DMS 273 treated with DMSO at 0.1 percent for 48 hours (cell line): Measurements from ENCODE around the gene TMEM179.

Experiments
- DNase-seq: peaks from one replicate; lab custom pipeline; 2025; lab: John Stamatoyannopoulos, UW

The TMEM179 gene

GRCh38 chr14:104569435-104569834 is 35.1 kb downstream of the TMEM179 start:
- no peak for DNase-seq

GRCh38 chr14:104568620-104569019 is 36.0 kb downstream of the TMEM179 start:
- no peak for DNase-seq

- DNase-seq = no peak
Observed at GRCh38 chr14:104567957-104568225, 36.7 kb downstream of the TMEM179 start.

GRCh38 chr14:104567141-104567956 is 37.2 kb downstream of the TMEM179 start:
- peak; percentile 9 for DNase-seq

- no peak for DNase-seq
Observed at GRCh38 chr14:104564744-104565679, 39.6 kb downstream of the TMEM179 start.

GRCh38 chr14:104563742-104564615 is 40.6 kb downstream of the TMEM179 start:
- peak; percentile 59 for DNase-seq

- peak; percentile 59 for DNase-seq
Observed at GRCh38 chr14:104563191-104563741, 41.3 kb downstream of the TMEM179 start.

GRCh38 chr14:104562606-104563005 is 42.0 kb downstream of the TMEM179 start:
- no peak for DNase-seq

GRCh38 chr14:104561632-104562495 is 42.7 kb downstream of the TMEM179 start:
- no peak for DNase-seq

- no peak for DNase-seq
Observed at GRCh38 chr14:104561124-104561557, 43.4 kb downstream of the TMEM179 start.

GRCh38 chr14:104560586-104560945 is 44.0 kb downstream of the TMEM179 start:
- no peak for DNase-seq

- no peak for DNase-seq
Observed at GRCh38 chr14:104559804-104560585, 44.6 kb downstream of the TMEM179 start.

GRCh38 chr14:104559028-104559803 is 45.4 kb downstream of the TMEM179 start:
- DNase-seq = no peak

GRCh38 chr14:104558231-104559027 is 46.1 kb downstream of the TMEM179 start:
- no peak for DNase-seq

GRCh38 chr14:104557766-104558165 is 46.8 kb downstream of the TMEM179 start:
- DNase-seq = no peak

GRCh38 chr14:104557086-104557485 is 47.5 kb downstream of the TMEM179 start:
- DNase-seq = no peak

GRCh38 chr14:104556256-104557021 is 48.1 kb downstream of the TMEM179 start:
- no peak for DNase-seq
